Measurements from ENCODE around the gene SACM1L. TPM values are rescaled to one million over a fixed set of nuclear protein-coding genes. Genes with fewer than 3 reads are reported as not detected.
"Not testable (repeated sequence)": the region's sequence is repeated elsewhere in the genome, so short reads cannot be mapped to it uniquely, and the experiment has no call there.

SACM1L gene
- total RNA-seq, 1 experiment from 2014 or later: 9.9 TPM

GRCh38 chr3:45687828-45688193 is 1.4 kb upstream of the SACM1L start:
- in situ Hi-C loops (cut with HindIII; ENCODE audit: low pct_unique_long_range_greater_than_20kb, low sequenced_read_pairs): no loop called here

DNA sequence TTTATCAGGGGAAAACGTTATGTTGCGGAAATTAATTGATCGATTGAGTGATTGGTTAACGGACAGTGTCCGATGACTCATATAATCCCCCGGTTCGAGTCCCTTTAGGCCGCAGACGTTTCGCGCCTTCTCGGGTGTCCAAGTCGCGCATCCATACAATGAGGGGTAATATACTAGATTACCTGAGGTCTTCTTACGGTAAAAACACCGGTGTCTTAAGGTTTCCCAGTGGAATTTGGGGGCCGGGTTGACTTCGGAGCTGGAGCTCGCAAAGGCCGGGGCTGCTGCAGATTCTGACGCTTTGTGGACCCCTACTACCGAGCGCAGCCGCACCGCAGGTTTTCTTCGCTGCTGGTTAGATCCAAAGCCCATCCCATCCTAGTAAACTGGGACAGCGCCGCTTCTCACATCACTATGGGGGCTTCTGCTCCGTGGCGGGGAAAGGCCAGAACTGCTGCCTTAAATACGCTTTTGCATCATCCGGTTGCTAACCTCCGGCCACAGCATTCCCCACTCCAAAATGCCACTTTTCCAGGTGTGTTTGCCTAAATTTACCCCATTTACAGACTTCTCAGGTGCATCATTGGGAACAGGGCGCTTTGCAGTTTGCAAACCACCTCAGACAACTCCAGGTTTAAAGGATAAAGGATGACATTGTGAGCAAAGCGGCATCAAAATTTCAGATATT is 858 bp upstream of the SACM1L start:
- peak; percentile 30 for DNase-seq (ENCODE audit: low read depth)
- in situ Hi-C loops (cut with HindIII; ENCODE audit: low pct_unique_long_range_greater_than_20kb, low sequenced_read_pairs): no loop called here

More at GRCh38 chr3:45687828-45688193, 1.4 kb upstream of the SACM1L start:
- no peak for DNase-seq (ENCODE audit: low read depth)

- no peak for DNase-seq (ENCODE audit: low read depth)
- in situ Hi-C loops (cut with HindIII; ENCODE audit: low pct_unique_long_range_greater_than_20kb, low sequenced_read_pairs): no loop called here
Observed at GRCh38 chr3:45689787-45690145, 570 bp downstream of the SACM1L start.

GRCh38 chr3:45690336-45691035 is 1.3 kb downstream of the SACM1L start:
- in situ Hi-C loops (cut with HindIII; ENCODE audit: low pct_unique_long_range_greater_than_20kb, low sequenced_read_pairs): no loop called here
- no peak for DNase-seq (ENCODE audit: low read depth)

DNA sequence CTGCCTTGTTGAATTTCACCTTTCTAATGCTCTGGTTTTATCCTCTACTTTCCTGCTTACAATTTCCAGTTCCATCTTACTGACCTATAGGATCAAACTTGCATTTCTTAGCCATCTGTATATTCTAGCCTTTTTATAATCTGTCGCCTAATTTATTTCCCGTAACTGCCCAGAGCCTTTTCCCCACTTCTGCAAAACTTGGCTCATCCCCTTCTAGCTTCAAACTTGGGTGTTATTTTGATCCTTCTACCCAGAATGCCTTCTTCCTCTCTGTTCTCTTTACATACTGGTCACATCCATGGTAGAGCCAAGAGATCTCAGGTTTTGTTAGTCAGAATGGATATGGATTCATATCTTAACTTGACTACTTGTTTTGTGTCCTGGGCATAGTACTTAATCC is 2.6 kb downstream of the SACM1L start:
- in situ Hi-C loops (cut with HindIII; ENCODE audit: low pct_unique_long_range_greater_than_20kb, low sequenced_read_pairs): no loop called here
- no peak for DNase-seq (ENCODE audit: low read depth)

DNA sequence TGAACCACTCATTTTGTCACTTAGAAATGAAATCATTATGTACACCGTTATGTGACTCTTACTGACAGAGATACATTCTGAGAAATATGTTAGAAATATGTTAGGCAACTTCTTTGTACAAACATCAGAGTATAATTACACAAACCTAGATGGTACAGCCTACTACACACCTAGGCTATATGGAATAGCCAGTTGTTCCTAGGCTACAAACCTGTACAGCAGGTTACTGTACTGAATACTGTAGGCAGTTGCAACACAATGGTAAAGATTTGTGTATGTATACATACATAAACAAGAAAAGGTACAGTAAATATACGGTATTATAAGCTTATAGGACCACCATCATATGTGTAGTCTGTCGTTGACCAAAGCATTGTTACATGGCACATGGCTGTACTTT is 3.7 kb downstream of the SACM1L start:
- no peak for DNase-seq (ENCODE audit: low read depth)
- in situ Hi-C loops (cut with HindIII; ENCODE audit: low pct_unique_long_range_greater_than_20kb, low sequenced_read_pairs): no loop called here

- no peak for DNase-seq (ENCODE audit: low read depth)
- in situ Hi-C loops (cut with HindIII; ENCODE audit: low pct_unique_long_range_greater_than_20kb, low sequenced_read_pairs): no loop called here
Observed at GRCh38 chr3:45693941-45694521, 4.8 kb downstream of the SACM1L start.

- in situ Hi-C loops (cut with HindIII; ENCODE audit: low pct_unique_long_range_greater_than_20kb, low sequenced_read_pairs); DNase-seq (ENCODE audit: low read depth): not testable (repeated sequence)
Observed at GRCh38 chr3:45695166-45695565, 6.0 kb downstream of the SACM1L start.

GRCh38 chr3:45700570-45701073 is 11.4 kb downstream of the SACM1L start:
- no peak for DNase-seq (ENCODE audit: low read depth)
- in situ Hi-C loops (cut with HindIII; ENCODE audit: low pct_unique_long_range_greater_than_20kb, low sequenced_read_pairs): no loop called here

DNA sequence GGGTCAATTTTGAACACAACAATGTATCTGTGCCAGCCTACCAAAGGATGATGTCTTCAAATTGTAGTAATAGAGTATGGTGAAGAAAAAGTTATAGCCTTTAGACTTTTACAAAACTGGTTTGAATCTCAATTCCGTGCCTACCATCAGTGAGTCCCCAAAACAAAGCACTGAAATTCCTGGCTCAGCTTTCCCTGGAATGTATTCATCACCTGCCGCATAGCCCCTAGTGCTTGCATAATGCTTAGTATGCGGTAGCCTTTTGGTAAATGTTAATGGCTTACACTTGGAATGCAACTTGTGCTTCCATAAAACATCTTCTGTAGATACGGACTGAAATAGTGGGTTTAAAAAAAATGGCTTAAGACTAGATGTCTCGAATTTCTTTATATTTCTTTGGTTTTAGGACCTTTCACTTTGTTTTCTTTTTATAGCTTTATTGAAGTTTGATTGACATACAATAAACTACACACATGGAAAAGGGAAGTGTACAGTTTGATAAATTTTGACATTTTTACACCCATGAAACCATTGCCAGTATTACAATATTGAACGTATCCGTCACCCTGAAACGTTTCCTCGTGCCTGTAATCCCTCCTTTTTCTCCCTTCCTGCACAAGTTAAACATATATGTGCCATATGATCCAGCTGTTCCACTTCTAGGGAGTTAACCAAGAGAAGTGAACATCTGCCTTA is 12.1 kb downstream of the SACM1L start:
- no peak for DNase-seq (ENCODE audit: low read depth)
- in situ Hi-C loops (cut with HindIII; ENCODE audit: low pct_unique_long_range_greater_than_20kb, low sequenced_read_pairs): no loop called here

GRCh38 chr3:45704301-45704943 is 15.2 kb downstream of the SACM1L start:
- no peak for DNase-seq (ENCODE audit: low read depth)
- in situ Hi-C loops (cut with HindIII; ENCODE audit: low pct_unique_long_range_greater_than_20kb, low sequenced_read_pairs): no loop called here

- peak; percentile 56 for DNase-seq (ENCODE audit: low read depth)
- in situ Hi-C loops (cut with HindIII; ENCODE audit: low pct_unique_long_range_greater_than_20kb, low sequenced_read_pairs): no loop called here
Observed at GRCh38 chr3:45705839-45706808, 16.9 kb downstream of the SACM1L start.

DNA sequence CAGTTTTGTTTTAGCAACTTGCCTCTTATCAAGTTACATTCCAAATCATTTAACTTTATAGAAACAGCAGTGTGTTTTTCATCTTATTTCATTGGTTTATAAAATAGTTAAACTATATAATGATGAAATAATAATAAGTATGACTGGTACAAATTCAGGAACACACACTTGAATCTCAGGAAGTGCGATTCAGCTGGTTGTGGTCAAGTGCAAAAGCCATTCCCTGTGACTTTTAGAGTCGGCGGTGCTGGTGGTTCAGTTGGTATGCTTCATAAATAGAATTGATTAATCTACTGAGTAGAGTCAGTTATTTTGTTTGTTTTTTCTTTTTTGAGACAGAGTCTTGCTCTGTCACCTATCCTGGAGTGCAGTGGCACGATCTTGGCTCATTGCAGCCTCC is 22.7 kb downstream of the SACM1L start:
- DNase-seq (ENCODE audit: low read depth): no peak
- in situ Hi-C loops (cut with HindIII; ENCODE audit: low pct_unique_long_range_greater_than_20kb, low sequenced_read_pairs): no loop called here

GRCh38 chr3:45712434-45713110 is 23.4 kb downstream of the SACM1L start:
- in situ Hi-C loops (cut with HindIII; ENCODE audit: low pct_unique_long_range_greater_than_20kb, low sequenced_read_pairs): no loop called here
- no peak for DNase-seq (ENCODE audit: low read depth)

DNA sequence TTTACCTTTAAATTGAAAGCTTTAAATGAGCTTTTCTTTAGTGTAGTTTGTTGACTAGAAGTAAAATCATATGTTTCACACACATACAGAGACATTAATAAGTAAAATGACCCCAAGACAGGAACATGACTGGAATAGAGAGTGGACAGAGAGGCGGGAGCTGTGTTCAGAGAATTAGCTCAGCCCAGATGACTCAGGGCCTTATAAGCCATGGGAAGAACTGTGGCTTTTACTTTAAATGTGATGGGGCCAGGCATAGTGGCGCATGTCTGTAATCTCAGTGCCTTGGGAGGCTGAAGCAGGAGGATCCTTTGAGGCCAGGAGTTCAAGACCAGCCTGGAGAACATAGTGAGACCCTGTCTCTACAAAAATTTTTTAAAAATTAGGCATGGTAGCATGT is 26.7 kb downstream of the SACM1L start:
- in situ Hi-C loops (cut with HindIII; ENCODE audit: low pct_unique_long_range_greater_than_20kb, low sequenced_read_pairs): no loop called here

DNA sequence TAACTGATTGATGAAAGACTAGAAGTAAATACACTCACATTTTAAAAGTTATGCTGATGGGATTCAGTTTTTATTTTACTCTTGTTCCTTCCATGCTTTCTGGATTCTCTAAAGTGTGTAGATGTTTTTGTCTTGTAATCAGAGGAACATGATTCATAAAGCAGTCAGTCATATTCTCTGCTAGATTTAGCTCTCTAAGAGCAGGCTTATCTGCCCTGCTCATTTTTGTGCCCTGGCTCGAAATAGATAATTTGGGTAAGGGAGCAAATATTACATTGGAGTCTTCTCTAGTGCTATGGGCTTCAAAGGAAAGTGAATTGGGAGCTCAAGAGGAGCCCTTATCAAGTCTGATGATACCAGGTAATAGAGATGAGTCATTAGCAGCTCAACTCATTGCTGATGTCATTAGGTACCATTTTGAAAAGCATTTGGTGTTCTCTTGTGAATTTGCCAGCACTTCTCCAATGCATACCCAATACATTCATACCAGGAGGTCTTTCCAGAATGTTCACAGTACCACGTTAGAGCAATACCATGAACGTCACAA is 27.7 kb downstream of the SACM1L start:
- in situ Hi-C loops (cut with HindIII; ENCODE audit: low pct_unique_long_range_greater_than_20kb, low sequenced_read_pairs): no loop called here
- DNase-seq (ENCODE audit: low read depth): no peak

More for the DNA sequence above, 26.7 kb downstream of the SACM1L start:
- no peak for DNase-seq (ENCODE audit: low read depth)

Measured in Caki2 (cell line).